ENCODE data around the gene DENND4B.

- TF ChIP-seq TAF1 (IDR thresholded peaks at IDR 0.05; ENCODE audit: borderline replicate concordance, low read depth, low read length) (no peak), SREBF2 (IDR thresholded peaks at IDR 0.05; ENCODE audit: low read length) (no peak), SIN3A (IDR thresholded peaks at IDR 0.05; ENCODE audit: low read depth, low read length) (no peak), CTCF (IDR thresholded peaks at IDR 0.05 in 2 of 3, conservative IDR thresholded peaks at IDR 0.05 in 1 of 3; ENCODE audit: control insufficient read depth in 2 of 3, extremely low read depth in 1 of 3, insufficient read depth in 1 of 3, low read depth in 3 of 3, low read length in 3 of 3) (no peak), GABPA (IDR thresholded peaks at IDR 0.05; ENCODE audit: low read depth) (no peak), EGR1 (IDR thresholded peaks at IDR 0.05; ENCODE audit: borderline replicate concordance in 1 of 2, low read depth in 2 of 2, low read length in 2 of 2) (no peak), NR2F1 (conservative IDR thresholded peaks at IDR 0.05) (no peak), MTA3 (IDR thresholded peaks at IDR 0.05; ENCODE audit: borderline replicate concordance, low read length) (no peak), POLR2AphosphoS5 (IDR thresholded peaks at IDR 0.05; ENCODE audit: low read length) (no peak), MEF2A (IDR thresholded peaks at IDR 0.05; ENCODE audit: insufficient read depth, low read depth, low read length) (no peak), USF2 (IDR thresholded peaks at IDR 0.05; ENCODE audit: borderline replicate concordance, low read depth, low read length) (no peak), NR2C1 (IDR thresholded peaks at IDR 0.05) (no peak)
Measured at GRCh38 chr1:153944827-153945117, 1.7 kb downstream of the DENND4B start.

Measured in GM12878 (cell line).